Thymus (tissue), 11 donors: ENCODE data around the gene METAP1D. TPM values are rescaled to one million over a fixed set of nuclear protein-coding genes. Genes with fewer than 3 reads are reported as not detected.
A peak's percentile ranks its signal among the peaks of the same experiment; 100 is the strongest.

Experiments
- DNase-seq, 9 donors: peaks; one replicate each; pipeline ENCODE4 v3.0.0-alpha.2; 2013; ENCODE audit warnings: low spot score in 9 of 9, low read depth in 6 of 9, missing footprints in 1 of 9
- H3K27ac ChIP-seq, 2 donors: one replicate each; pipeline ENCODE4 v1.5.1; 2013; ENCODE audit warnings: control low read depth in 1 of 2, low read depth in 1 of 2, low read length in 1 of 2, mild to moderate bottlenecking in 1 of 2, moderate library complexity in 1 of 2
- H3K27me3 ChIP-seq, 2 donors: one replicate each; pipeline ENCODE4 v1.5.1; 2013; ENCODE audit warnings: low read length in 1 of 2; ENCODE audit not compliant: control insufficient read depth in 2 of 2, insufficient read depth in 1 of 2
- H3K36me3 ChIP-seq, 2 donors: one replicate each; pipeline ENCODE4 v1.5.1; 2013; ENCODE audit warnings: low read length in 1 of 2, mild to moderate bottlenecking in 1 of 2, moderate library complexity in 1 of 2; ENCODE audit not compliant: control insufficient read depth in 2 of 2, insufficient read depth in 2 of 2
- H3K4me1 ChIP-seq, 2 donors: one replicate each; pipeline ENCODE4 v1.5.1; 2013; ENCODE audit warnings: low read length in 2 of 2; ENCODE audit not compliant: control insufficient read depth in 2 of 2, insufficient read depth in 2 of 2
- H3K4me3 ChIP-seq, 2 donors: one replicate each; pipeline ENCODE4 v1.5.1; 2013; ENCODE audit warnings: low read length in 2 of 2, control low read depth in 1 of 2, mild to moderate bottlenecking in 1 of 2
- H3K9me3 ChIP-seq, 2 donors: one replicate each; pipeline ENCODE4 v1.5.1; 2013; ENCODE audit warnings: low read length in 1 of 2, mild to moderate bottlenecking in 1 of 2; ENCODE audit not compliant: control insufficient read depth in 2 of 2, insufficient read depth in 1 of 2
- WGBS: extraction: QIAGEN DNeasy Blood & Tissue Kit; methylation state at CpG from one replicate; pipeline ENCODE4 v1.1.7; 2013; 5-methylcytosine and 5-hydroxymethylcytosine counted together
- polyA plus RNA-seq: library from polyadenylated mRNA; stranded (reverse); fragments of 200-250 nt; gene quantifications from one replicate; pipeline ENCODE4 v1.2.3, GENCODE V29; 2013
- total RNA-seq: library from RNA; stranded (reverse); fragments of 120-200 nt; gene quantifications from one replicate; pipeline ENCODE4 v1.2.4, GENCODE V29; 2013
- donor health status: healthy.

Gene METAP1D
- total and polyA plus RNA-seq, 2 donors, result 2.4 to 4.2 TPM

GRCh38 chr2:172095905-172096625, 96.3 kb downstream of the METAP1D start:
- peak overlapping the region in 1 of 2 donors; percentile 37 for H3K4me3 ChIP-seq
- H3K9me3 ChIP-seq, result peaks cover 1 to 34% of the 10 kb centered on the region in 2 donors
- H3K27ac ChIP-seq, result peak overlapping the region in 1 of 2 donors; percentile 8
- no peaks in the 10 kb centered on the region for H3K36me3 ChIP-seq
- WGBS, result 6% methylated on average over 40 of the region's 40 CpGs
- peaks cover 89 to 100% of the 10 kb centered on the region in 2 donors for H3K27me3 ChIP-seq
- H3K4me1 ChIP-seq, result peaks cover 26 to 57% of the 10 kb centered on the region in 2 donors
- peak in 3 of 9 donors; percentile 33 to 60 (median 36) for DNase-seq

- 3% methylated on average over 55 of the region's 55 CpGs for WGBS
- peak in 3 of 9 donors; percentile 18 to 49 (median 26) for DNase-seq
- Histone ChIP-seq H3K4me3 (peak overlapping the region in 1 of 2 donors; percentile 16), H3K27me3 (peaks cover 91 to 100% of the 10 kb centered on the region in 2 donors), H3K27ac (no peak overlapping the region), H3K36me3 (no peaks in the 10 kb centered on the region), H3K4me1 (peaks cover 30 to 65% of the 10 kb centered on the region in 2 donors), H3K9me3 (peaks cover 1 to 38% of the 10 kb centered on the region in 2 donors)
Measured at GRCh38 chr2:172096626-172097547, 97.1 kb downstream of the METAP1D start.

GRCh38 chr2:172097557-172098131, 97.9 kb downstream of the METAP1D start:
- peaks cover 30 to 72% of the 10 kb centered on the region in 2 donors for H3K4me1 ChIP-seq
- peaks cover 90 to 100% of the 10 kb centered on the region in 2 donors for H3K27me3 ChIP-seq
- no peaks in the 10 kb centered on the region for H3K36me3 ChIP-seq
- no peak overlapping the region for H3K27ac ChIP-seq
- no peak overlapping the region for H3K4me3 ChIP-seq
- DNase-seq, result peak in 2 of 9 donors; percentile 4 to 20
- peaks cover 1 to 38% of the 10 kb centered on the region in 2 donors for H3K9me3 ChIP-seq
- 29% methylated on average over 9 of the region's 9 CpGs for WGBS

GRCh38 chr2:172098287-172098649, 98.5 kb downstream of the METAP1D start:
- Histone ChIP-seq H3K27me3 (peaks cover 85 to 100% of the 10 kb centered on the region in 2 donors), H3K4me1 (peaks cover 33 to 78% of the 10 kb centered on the region in 2 donors), H3K36me3 (no peaks in the 10 kb centered on the region), H3K4me3 (no peak overlapping the region), H3K27ac (no peak overlapping the region), H3K9me3 (peaks cover 1 to 41% of the 10 kb centered on the region in 2 donors)
- 21% methylated on average over 1 of the region's 1 CpG for WGBS
- no peak for DNase-seq

GRCh38 chr2:172098650-172099471, 99.1 kb downstream of the METAP1D start:
- no peaks in the 10 kb centered on the region for H3K36me3 ChIP-seq
- peak overlapping the region in 1 of 2 donors; percentile 11 for H3K4me3 ChIP-seq
- H3K27ac ChIP-seq, result no peak overlapping the region
- 6% methylated on average over 61 of the region's 61 CpGs for WGBS
- peaks cover 33 to 84% of the 10 kb centered on the region in 2 donors for H3K4me1 ChIP-seq
- peaks cover 1 to 41% of the 10 kb centered on the region in 2 donors for H3K9me3 ChIP-seq
- peak in 2 of 9 donors; percentile 9 to 37 for DNase-seq
- H3K27me3 ChIP-seq, result peaks cover 80 to 100% of the 10 kb centered on the region in 2 donors

GRCh38 chr2:172099472-172100079, 99.8 kb downstream of the METAP1D start:
- no peaks in the 10 kb centered on the region for H3K36me3 ChIP-seq
- H3K4me3 ChIP-seq, result no peak overlapping the region
- no peak for DNase-seq
- no peak overlapping the region for H3K27ac ChIP-seq
- H3K9me3 ChIP-seq, result peaks cover 1 to 41% of the 10 kb centered on the region in 2 donors
- peaks cover 73 to 96% of the 10 kb centered on the region in 2 donors for H3K27me3 ChIP-seq
- peaks cover 35 to 86% of the 10 kb centered on the region in 2 donors for H3K4me1 ChIP-seq
- 3% methylated on average over 13 of the region's 13 CpGs for WGBS

GRCh38 chr2:172100080-172100934, 100.6 kb downstream of the METAP1D start:
- DNase-seq, result peak in 2 of 9 donors; percentile 12 to 28
- H3K4me3 ChIP-seq, result no peak overlapping the region
- H3K4me1 ChIP-seq, result peaks cover 32 to 85% of the 10 kb centered on the region in 2 donors

More at GRCh38 chr2:172100080-172100934, 100.6 kb downstream of the METAP1D start:
- peaks cover 71 to 96% of the 10 kb centered on the region in 2 donors for H3K27me3 ChIP-seq
- H3K27ac ChIP-seq, result no peak overlapping the region
- 4% methylated on average over 72 of the region's 72 CpGs for WGBS
- H3K9me3 ChIP-seq, result peaks cover 1 to 39% of the 10 kb centered on the region in 2 donors
- no peaks in the 10 kb centered on the region for H3K36me3 ChIP-seq
